Heart left ventricle (tissue), 13 donors: Measurements from ENCODE around the gene GLRA2.

ENCODE experiments used
- CTCF ChIP-seq, 12 donors: fragments of 200-600 bp; sonication (generic) in 4 of 12; IDR thresholded peaks; one replicate each; pipeline versions ENCODE4 v1.5.0 to v1.8.0; 2018 to 2022; ENCODE audit warnings: antibody characterized with exemption in 12 of 12, mild to moderate bottlenecking in 5 of 12
- POLR2A ChIP-seq, 2 donors: fragments of 450-650 bp; IDR thresholded peaks; one replicate each; pipeline ENCODE4 v1.6.1; 2017; ENCODE audit warnings: antibody characterized with exemption in 2 of 2, mild to moderate bottlenecking in 2 of 2, moderate library complexity in 2 of 2
- donor health status: ischemic (EF 13 %, LVEDD 7.1; RV severe dilation, severe dysfunction).
- donor health status: DM: no; HTN: yes; CAD: no.
- donor health status: DM: no; HTN: no; CAD: no.
- donor health status: ischemic (EF 25% LVEDD 6.9; RV normal size, moderate dysfunction).
- donor health status: ischemic (EF 25% LVEDD 5.7; RV mildly dilated, moderate dysfunction).
- donor health status: ischemic (EF 35%, LVEDD 5.7; RV mildly dilated, moderate dysfunction).
- donor health status: nonischemic (EF 11% LVEDD 7.7; RV severe dilation, severe dysfunction).
- donor health status: DM: yes; HTN: yes; CAD: no.
- donor health status: PGD.
- donor health status: ischemic (EF 29% LVEDD 5.4; RV normal size, mild dysfunction).
- donor health status: nonischemic (EF 23%, LVEDD 6.1; RV moderate dilation, normal function).

- no peak for TF ChIP-seq CTCF (IDR thresholded peaks at IDR 0.05)
- no peak for TF ChIP-seq POLR2A (IDR thresholded peaks at IDR 0.05)
Measured at GRCh38 chrX:14546190-14546589, 16.9 kb downstream of the GLRA2 start.
